Stimulated activated CD8-positive, alpha-beta memory T cell treated with anti-CD3 and anti-CD28 coated beads, Interleukin-12 subunit alpha, Interleukin-12 subunit beta, amount 100 ng/mL, for 24 hours (primary cell): ENCODE data around the gene PRKAR1B.

ENCODE experiments used
- DNase-seq: peaks from one replicate; pipeline ENCODE4 v3.0.0-alpha.2; 2020; ENCODE audit errors: extremely low read depth

The PRKAR1B gene

DNA sequence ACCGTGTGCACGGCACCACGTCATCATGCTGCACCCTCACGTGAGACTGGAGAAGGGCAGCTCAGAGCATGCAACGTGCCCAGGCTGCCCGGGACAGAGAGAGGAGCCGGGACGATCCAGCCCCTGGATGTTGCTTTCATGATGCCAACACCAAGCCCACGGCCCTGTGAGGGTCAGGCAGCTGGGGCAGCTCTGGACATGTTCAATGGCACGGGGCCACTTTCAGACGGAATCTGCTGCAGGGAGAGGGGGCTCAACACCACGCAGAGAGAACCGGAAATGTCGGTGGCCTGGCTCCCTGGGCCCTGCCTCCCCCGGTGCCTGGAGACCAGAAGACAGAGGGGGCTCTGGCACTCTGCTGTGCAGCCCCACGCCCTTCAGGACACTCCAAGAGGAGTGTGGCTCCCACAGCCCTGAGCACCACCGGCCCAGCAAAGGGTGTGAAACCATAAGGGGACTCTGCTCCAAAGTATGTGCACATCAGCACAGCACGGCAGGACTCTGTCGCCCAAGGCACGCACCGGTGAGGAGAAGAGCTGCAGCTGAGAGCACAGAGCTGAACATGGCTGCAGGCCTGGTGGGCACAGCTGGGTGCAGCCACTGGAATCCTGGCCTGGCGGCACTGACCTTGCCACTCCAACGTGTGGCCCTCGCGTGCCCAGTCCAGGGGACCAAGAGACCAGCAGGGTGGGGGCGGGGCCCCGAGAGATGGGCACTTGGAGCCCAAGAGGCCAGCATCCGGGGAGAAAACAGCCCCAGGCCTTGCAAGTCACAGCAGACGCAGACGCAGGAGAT is 137.1 kb downstream of the PRKAR1B start:
- no peak for DNase-seq

GRCh38 chr7:587767-588166 is 139.3 kb downstream of the PRKAR1B start:
- DNase-seq, result no peak

DNA sequence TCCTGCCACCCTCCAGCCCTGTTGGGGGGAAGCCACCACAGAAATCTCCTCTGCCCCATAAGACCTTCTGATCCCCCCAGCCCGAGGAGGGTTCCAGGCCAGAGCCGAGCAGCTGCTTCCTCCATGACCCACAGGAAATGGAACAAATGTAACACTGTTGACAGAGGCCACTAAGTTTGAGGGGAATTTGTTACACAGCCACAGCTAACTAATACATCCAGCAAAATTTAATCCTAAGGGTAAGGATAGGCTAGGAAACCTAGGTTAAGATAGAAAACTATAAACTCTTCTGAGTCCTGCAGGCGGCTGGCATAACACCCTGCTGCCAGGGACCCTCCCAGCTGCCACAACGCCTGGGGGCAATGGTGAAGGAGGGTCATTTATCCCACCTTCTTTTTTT is 140.6 kb downstream of the PRKAR1B start:
- no peak for DNase-seq

DNA sequence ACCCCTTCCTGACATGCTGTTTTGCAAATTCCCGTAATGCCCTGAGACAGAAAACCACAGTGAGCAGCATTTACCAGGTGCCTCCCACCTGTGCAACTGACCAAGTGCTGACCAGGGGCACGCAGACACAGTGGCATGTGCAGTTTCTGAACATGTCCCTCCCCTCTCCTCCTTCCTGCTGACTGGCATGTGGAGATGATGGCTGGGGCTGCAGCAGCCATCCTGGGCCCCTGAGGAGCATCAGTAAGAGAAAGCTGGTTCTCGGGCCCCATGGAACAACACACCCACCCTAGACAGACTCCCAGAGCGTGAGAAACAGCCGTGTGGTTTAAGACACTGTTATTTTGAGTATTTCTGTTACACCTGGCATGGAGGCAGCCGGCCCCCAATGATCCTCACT is 141.2 kb downstream of the PRKAR1B start:
- no peak for DNase-seq

DNA sequence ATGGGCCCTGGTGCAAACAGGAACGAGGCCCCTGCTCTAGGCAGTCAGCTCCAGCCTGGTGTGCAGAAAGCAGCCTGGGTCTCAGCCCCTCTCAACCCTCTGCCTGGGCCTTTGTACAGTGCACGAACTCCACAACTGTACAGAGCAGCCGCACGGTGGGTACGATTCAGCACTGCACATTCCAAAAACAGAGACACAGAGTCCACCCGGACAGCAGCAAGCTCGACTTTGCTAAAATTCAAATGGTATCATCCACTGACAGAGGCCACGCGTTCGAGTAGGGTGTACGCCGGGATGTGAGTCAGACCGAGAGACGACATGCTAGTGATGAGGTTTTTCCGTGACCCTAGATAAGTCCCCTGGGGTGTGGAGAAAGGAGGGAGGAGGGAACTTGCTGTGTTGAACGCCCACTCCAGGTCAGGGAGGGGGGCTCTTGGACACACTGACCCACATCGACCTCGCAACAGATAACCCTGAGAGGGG is 141.8 kb downstream of the PRKAR1B start:
- no peak for DNase-seq

DNA sequence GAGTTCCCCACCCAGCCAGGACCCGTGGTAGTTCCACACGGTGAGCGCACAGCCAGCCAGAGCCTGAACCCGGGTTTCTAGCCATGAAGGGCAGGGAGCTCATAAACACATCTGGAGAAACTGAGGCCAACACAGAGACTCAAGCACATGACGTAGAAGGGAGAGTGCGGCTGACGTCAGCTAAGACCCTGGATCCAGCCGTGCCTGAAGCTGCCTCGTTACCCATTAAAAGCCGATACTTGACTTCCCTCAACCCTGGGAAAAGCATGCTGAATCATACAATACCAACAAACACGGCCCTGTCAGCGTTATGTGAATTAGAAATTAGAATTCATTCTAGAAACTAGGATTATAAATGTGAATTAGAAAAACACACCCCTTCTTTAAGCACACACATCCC is 142.3 kb downstream of the PRKAR1B start:
- no peak for DNase-seq

- DNase-seq, result peak; percentile 79
Observed at GRCh38 chr7:584122-584465, 143.0 kb downstream of the PRKAR1B start.

DNA sequence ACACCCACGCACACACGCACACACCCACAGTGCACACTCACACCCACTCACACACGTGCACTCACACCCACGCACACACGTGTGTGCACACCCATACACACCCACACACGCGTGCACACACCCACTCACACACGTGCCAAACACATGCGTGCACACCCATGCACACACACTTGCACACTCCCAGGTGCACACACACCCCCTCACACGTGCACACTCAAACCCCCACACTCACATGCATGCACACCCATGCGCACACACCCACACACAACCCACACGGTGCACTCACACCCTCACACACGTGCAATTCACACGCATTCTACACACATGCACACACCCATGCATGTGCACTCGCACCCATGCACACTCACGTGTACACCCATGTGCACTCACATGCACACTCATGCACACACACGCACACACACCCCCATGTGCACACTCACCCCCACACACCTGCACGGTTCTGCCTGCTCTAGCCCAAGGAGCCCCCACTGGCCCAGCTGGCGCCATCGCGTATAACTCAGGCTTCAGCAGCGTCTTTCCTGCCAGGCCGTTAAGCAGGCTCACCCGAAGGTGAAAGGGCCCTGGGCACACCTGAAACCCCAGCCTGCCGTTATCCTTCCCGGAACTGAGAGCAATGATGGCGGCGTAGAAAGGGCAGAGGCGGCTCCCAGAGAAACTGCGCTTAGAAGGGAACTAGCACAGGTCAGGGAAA is 143.5 kb downstream of the PRKAR1B start:
- no peak for DNase-seq

DNA sequence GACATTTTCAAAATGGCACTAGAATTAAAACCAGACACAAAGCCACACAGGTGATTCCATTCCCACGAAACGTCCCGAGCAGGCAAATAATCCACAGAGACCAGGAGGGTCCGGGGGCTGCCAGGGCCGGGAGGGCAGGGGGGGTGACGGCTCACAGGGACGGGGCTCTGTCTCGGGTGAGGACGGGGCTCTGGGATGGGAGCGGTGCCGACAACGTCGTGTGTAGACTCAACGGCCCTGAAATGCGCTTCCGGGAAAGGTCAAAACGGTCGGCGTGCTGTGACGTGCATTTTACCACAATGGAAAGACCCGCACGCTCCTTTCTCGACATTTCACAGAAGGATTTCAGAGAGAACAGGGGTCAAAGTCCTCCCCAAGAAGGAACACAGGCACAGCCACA is 144.2 kb downstream of the PRKAR1B start:
- DNase-seq, result no peak

- no peak for DNase-seq
Observed at GRCh38 chr7:582081-582835, 144.8 kb downstream of the PRKAR1B start.

- DNase-seq, result no peak
Observed at GRCh38 chr7:578386-578785, 148.7 kb downstream of the PRKAR1B start.

DNA sequence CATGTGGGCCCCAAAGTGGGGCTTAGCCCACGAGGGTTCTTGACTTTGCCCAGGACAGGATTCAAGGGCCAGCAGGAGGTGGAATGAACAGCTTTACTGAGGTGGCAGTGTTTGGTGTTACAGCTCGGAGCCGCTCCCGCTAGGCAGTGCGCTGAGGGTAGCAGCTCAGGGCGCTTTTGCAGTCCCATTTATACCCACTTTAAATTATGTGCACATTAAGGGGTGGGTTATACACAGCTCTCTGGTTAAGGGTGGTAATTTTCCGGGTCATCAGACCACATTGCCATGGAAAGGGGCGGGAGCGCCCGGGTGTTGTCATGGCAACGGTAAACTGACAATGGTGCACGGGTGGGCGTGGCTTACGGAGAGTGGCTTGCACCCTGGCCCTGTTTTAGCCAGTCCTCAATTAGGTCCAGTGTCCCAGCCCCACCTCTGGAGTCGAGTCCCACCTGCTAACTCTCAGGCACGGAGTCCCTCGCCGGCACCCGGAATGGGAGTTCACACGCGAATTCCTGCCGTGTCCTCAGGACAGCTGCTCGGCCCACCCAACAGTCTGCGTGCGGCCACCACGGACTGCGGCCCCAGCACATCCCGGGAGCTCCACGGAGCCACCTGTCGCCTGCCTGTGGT is 149.2 kb downstream of the PRKAR1B start:
- no peak for DNase-seq

DNA sequence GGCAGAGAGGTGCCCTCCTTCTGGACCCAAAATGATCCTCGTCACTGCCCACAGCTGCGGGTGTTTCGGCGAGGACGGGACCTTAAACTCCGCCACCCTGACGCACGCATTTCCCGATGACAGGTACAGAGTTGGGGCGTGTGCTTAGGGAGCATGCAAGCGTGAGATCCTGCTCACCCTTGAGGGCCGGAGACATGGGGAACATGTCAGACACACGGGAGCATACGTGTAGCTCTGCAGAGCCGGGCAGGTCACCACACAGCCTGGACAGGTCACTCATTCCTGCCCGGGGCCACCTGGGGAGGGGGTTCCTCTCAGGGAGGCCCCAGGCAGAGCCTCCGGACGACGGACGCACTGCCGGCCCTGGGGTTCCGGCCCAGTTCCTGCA is 149.8 kb downstream of the PRKAR1B start:
- DNase-seq, result no peak

GRCh38 chr7:576524-577277 is 150.4 kb downstream of the PRKAR1B start:
- DNase-seq, result no peak

DNA sequence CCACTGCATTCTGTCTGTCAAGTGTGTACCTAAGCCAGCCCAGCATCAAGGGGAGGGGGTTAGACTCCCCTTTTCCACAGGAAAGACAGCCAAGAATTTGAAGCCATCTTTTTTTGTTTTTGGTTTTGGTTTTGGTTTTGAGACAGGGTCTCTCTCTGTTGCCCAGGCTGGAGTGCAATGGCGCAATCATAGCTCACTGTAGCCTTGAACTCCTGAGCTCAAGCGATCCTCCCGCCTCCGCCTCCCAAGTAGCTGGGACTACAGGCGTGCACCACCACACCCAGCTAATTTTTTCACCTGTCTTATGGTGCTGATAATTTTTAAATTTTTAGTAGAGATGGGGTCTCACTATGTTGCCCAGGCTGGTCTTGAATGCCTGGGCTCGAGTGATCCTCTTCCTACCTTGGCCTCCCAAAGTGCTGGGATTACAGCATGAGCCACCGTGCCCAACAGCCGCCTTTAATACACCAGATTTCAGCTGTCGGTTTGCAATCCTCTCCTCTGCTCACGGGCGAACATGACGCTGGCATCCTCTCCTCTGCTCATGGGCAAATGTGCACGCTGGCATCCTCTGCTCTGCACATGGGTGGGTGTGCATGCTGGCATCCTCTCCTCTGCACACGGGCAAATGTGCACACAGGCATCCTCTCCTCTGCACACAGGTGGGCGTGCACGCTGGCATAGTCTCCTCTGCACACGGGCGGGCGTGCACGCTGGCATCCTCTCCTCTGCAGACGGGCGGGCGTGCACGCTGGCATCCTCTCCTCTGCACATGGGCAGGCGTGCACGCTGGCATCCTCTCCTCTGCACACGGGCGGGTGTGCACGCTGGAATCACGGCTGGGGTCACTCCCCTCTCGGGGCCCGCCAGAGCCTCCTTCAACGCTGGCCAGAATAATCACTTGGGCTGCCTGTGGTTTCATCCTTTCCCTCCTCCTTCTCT is 151.4 kb downstream of the PRKAR1B start:
- no peak for DNase-seq

- DNase-seq, result no peak
Observed at GRCh38 chr7:574661-575395, 152.3 kb downstream of the PRKAR1B start.

DNA sequence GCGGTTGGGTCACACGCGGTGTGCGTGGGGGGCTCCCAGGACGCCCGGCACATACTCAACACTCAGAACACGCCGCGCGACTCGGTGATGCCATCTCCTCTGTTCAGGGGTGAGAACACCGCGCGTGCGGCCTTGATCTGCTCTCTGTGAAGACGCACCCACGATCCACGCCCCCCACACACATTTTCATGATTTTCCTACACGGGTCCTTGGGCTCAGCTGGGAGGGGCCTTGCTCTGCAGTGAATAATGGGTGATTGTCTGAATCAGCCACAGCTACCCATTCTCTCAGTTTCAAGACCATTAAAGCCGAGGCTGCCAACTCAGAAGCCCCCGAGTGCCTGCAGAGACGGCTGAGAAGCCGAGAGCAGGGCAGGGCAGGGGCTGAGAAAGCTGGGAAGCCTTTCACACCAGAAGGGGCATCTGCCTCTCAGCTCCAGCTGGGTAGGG is 153.1 kb downstream of the PRKAR1B start:
- DNase-seq, result no peak

DNA sequence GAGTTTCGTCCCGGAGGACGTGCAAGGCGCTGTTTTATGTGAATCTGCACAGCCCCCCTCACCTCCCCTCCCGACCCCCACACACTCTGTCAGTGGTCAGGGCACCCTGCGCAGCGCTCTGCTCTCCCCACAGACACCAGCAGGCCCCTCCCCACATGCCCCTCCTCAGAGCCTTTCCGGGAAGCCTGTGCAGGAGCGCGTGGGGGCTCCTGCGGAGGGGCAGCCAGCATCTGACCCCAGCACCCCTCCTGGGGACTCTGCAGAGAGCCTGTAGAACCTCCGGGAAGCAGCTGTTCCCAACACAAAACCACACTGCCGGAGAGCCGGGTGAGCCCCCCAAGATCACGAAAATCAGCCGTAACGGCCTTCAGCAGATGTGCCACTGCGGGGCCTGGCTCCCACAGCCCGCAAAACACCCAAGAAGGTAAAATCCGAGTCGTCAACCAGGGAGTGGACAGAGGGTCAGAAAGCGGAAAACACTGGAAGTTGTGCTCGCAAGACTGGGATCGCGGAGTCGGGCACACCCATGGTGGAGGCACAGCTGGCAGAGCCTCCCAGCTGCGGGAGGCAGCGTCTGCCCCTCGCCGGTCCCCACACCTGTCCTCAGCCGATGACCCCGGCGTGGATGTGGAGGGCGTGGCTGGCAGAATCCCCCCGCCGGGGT is 153.7 kb downstream of the PRKAR1B start:
- no peak for DNase-seq
